ENCODE measurements around the gene ST13.

The ST13 gene

DNA sequence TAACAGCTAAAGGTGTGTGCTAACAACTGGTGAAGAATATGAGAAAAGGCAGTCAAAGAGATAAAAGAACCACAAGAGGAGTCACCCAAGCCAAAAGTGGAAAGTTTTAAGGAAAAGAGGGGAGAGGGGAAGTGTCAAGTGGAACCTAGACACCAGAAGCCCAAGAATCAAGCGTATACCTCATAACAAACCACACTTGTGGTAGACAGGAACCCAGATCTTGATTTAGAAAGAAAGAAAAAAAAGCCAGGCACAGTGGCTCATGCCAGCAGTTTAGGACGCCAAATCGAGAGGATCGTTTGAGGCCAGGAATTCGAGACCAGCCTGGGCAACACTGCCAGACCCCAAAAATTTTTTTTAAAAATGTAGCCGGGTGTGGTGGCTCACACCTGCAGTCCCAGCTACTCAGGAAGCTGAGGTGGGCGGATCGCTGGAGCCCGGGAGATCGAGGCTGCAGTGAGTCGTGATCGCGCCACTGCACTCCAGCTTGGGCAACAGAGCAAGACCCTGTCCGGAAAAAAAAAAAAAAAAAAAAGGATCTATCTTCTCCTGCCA lies 38.2 kb downstream of the ST13 start:
- TF ChIP-seq EZH2phosphoT487 (conservative IDR thresholded peaks at IDR 0.05; ENCODE audit: low read length) (no peak), CTCF (IDR thresholded peaks at IDR 0.05; ENCODE audit: insufficient read depth, low read length, poor library complexity, severe bottlenecking) (no peak)
- H3K36me3 ChIP-seq (ENCODE audit: low read length): peaks cover 17% of the 10 kb centered on the region
- H3F3A ChIP-seq (ENCODE audit: insufficient read depth): peaks cover 23% of the 10 kb centered on the region
- H3K9ac ChIP-seq (ENCODE audit: low read length): peak overlapping the region; percentile 87
- H3K9me3 ChIP-seq (ENCODE audit: insufficient read depth, low read length): no peaks in the 10 kb centered on the region
- peaks cover 56% of the 10 kb centered on the region for H3K79me2 ChIP-seq (ENCODE audit: insufficient read depth, low read length)
- H4K20me1 ChIP-seq (ENCODE audit: low read depth, low read length): no peaks in the 10 kb centered on the region
- peak overlapping the region; percentile 89 for H2AFZ ChIP-seq (ENCODE audit: low read depth, low read length, severe bottlenecking)
- peak overlapping the region; percentile 64 for H3K27ac ChIP-seq (ENCODE audit: low read depth, low read length)
- H3K4me3 ChIP-seq (ENCODE audit: insufficient read depth, low read length, poor library complexity, severe bottlenecking): peak overlapping the region; percentile 96
- H3K9me2 ChIP-seq (replicated peaks; ENCODE audit: insufficient read depth, low read length): no peaks in the 10 kb centered on the region
- H3K4me2 ChIP-seq (ENCODE audit: low read depth, low read length, poor library complexity, severe bottlenecking): peak overlapping the region; percentile 84
- H3K27me3 ChIP-seq (ENCODE audit: low read length): no peaks in the 10 kb centered on the region

DNA sequence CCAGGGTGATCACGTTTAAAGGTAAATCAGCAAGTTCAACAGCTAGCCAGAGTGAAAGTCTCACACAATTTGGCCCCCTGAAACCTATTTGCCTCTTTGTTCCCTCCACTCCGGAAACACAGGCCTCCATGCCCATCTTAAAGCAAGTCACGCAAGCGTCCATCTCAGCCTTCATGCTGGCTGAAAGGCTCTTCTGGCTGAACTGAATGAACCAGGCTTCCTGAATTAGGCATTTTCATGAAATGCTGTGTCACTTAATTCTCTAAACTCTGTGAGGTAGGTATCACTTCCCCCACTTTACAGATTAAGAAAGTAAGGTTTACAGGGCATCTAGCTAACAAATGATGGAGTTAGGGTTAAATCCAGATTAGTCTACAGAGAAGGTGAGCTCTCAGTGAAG lies 38.7 kb downstream of the ST13 start:
- TF ChIP-seq EZH2phosphoT487 (conservative IDR thresholded peaks at IDR 0.05; ENCODE audit: low read length) (no peak), CTCF (IDR thresholded peaks at IDR 0.05; ENCODE audit: insufficient read depth, low read length, poor library complexity, severe bottlenecking) (no peak)
- Histone ChIP-seq H3K9me2 (replicated peaks; ENCODE audit: insufficient read depth, low read length) (no peaks in the 10 kb centered on the region), H3K9me3 (ENCODE audit: insufficient read depth, low read length) (no peaks in the 10 kb centered on the region), H2AFZ (ENCODE audit: low read depth, low read length, severe bottlenecking) (no peak overlapping the region), H4K20me1 (ENCODE audit: low read depth, low read length) (no peaks in the 10 kb centered on the region), H3K36me3 (ENCODE audit: low read length) (peaks cover 20% of the 10 kb centered on the region), H3K9ac (ENCODE audit: low read length) (peak overlapping the region; percentile 87), H3K4me3 (ENCODE audit: insufficient read depth, low read length, poor library complexity, severe bottlenecking) (peak overlapping the region; percentile 96), H3K27ac (ENCODE audit: low read depth, low read length) (peak overlapping the region; percentile 64), H3K79me2 (ENCODE audit: insufficient read depth, low read length) (peaks cover 62% of the 10 kb centered on the region), H3K27me3 (ENCODE audit: low read length) (no peaks in the 10 kb centered on the region), H3K4me2 (ENCODE audit: low read depth, low read length, poor library complexity, severe bottlenecking) (peak overlapping the region; percentile 84), H3F3A (ENCODE audit: insufficient read depth) (peaks cover 17% of the 10 kb centered on the region)

GRCh38 chr22:40813912-40814315 lies 42.5 kb downstream of the ST13 start:
- Histone ChIP-seq H3K9me2 (replicated peaks; ENCODE audit: insufficient read depth, low read length) (no peaks in the 10 kb centered on the region), H3F3A (ENCODE audit: insufficient read depth) (peaks cover 3% of the 10 kb centered on the region; the same call in 1 of the 2 replicates), H3K79me2 (ENCODE audit: insufficient read depth, low read length) (peaks cover 98% of the 10 kb centered on the region), H3K27ac (ENCODE audit: low read depth, low read length) (peak overlapping the region; percentile 59), H4K20me1 (ENCODE audit: low read depth, low read length) (peaks cover 6% of the 10 kb centered on the region; the same call in 1 of the 2 replicates), H3K9ac (ENCODE audit: low read length) (no peak overlapping the region), H3K36me3 (ENCODE audit: low read length) (peaks cover 20% of the 10 kb centered on the region), H3K9me3 (ENCODE audit: insufficient read depth, low read length) (no peaks in the 10 kb centered on the region), H2AFZ (ENCODE audit: low read depth, low read length, severe bottlenecking) (no peak overlapping the region), H3K4me3 (ENCODE audit: insufficient read depth, low read length, poor library complexity, severe bottlenecking) (no peak overlapping the region), H3K4me2 (ENCODE audit: low read depth, low read length, poor library complexity, severe bottlenecking) (peak overlapping the region; percentile 13), H3K27me3 (ENCODE audit: low read length) (no peaks in the 10 kb centered on the region)
- TF ChIP-seq EZH2phosphoT487 (conservative IDR thresholded peaks at IDR 0.05; ENCODE audit: low read length) (no peak), CTCF (IDR thresholded peaks at IDR 0.05; ENCODE audit: insufficient read depth, low read length, poor library complexity, severe bottlenecking) (no peak)

Data from SU-DHL-6 (cell line).